ENCODE measurements around the gene LRBA.

DNA sequence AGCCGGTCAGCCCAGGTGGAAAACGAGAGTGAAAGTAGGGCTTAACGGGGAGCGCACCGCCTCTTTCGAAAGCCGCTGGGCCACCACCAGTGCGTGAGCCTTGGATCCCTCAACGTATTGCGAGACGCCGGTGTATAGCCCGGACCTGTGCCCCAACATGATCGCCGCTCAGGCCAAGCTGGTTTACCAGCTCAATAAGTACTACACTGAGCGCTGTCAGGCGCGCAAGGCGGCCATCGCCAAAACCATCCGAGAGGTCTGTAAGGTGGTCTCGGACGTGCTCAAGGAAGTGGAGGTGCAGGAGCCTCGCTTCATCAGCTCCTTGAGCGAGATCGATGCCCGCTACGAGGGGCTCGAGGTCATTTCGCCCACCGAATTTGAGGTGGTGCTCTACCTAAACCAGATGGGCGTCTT is 432.2 kb downstream of the LRBA start:
- TF ChIP-seq, protein P1, sequence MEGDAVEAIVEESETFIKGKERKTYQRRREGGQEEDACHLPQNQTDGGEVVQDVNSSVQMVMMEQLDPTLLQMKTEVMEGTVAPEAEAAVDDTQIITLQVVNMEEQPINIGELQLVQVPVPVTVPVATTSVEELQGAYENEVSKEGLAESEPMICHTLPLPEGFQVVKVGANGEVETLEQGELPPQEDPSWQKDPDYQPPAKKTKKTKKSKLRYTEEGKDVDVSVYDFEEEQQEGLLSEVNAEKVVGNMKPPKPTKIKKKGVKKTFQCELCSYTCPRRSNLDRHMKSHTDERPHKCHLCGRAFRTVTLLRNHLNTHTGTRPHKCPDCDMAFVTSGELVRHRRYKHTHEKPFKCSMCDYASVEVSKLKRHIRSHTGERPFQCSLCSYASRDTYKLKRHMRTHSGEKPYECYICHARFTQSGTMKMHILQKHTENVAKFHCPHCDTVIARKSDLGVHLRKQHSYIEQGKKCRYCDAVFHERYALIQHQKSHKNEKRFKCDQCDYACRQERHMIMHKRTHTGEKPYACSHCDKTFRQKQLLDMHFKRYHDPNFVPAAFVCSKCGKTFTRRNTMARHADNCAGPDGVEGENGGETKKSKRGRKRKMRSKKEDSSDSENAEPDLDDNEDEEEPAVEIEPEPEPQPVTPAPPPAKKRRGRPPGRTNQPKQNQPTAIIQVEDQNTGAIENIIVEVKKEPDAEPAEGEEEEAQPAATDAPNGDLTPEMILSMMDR (IDR thresholded peaks at IDR 0.05; ENCODE audit: borderline replicate concordance, extremely low read depth, low read length, poor library complexity, severe bottlenecking): no peak
- TF ChIP-seq EZH2 (IDR thresholded peaks at IDR 0.05; ENCODE audit: borderline replicate concordance, low read depth, low read length, severe bottlenecking): no peak
